Muscle layer of duodenum (tissue), 2 donors: Measurements from ENCODE around the gene WDR45B.

Experiments used
- H3K27ac ChIP-seq: one replicate; pipeline ENCODE4 v1.7.0; 2013; ENCODE audit warnings: mild to moderate bottlenecking, low read length
- H3K27me3 ChIP-seq: one replicate; pipeline ENCODE4 v1.7.0; 2013; ENCODE audit warnings: low read depth, mild to moderate bottlenecking, control low read depth, low read length
- H3K36me3 ChIP-seq, 2 donors: one replicate each; pipeline ENCODE4 v1.7.0; 2013; ENCODE audit warnings: low read length in 2 of 2, control low read depth in 1 of 2, mild to moderate bottlenecking in 1 of 2; ENCODE audit not compliant: insufficient read depth in 2 of 2, control insufficient read depth in 1 of 2
- H3K4me1 ChIP-seq, 2 donors: one replicate each; pipeline ENCODE4 v1.7.0; 2013; ENCODE audit warnings: low read length in 2 of 2, mild to moderate bottlenecking in 2 of 2, control low read depth in 1 of 2, moderate library complexity in 1 of 2; ENCODE audit not compliant: insufficient read depth in 2 of 2, control insufficient read depth in 1 of 2
- H3K4me3 ChIP-seq, 2 donors: one replicate each; pipeline ENCODE4 v1.7.0; 2013; ENCODE audit warnings: low read length in 2 of 2, low read depth in 1 of 2, mild to moderate bottlenecking in 1 of 2
- H3K9me3 ChIP-seq, 2 donors: one replicate each; pipeline ENCODE4 v1.7.0; 2013; ENCODE audit warnings: low read length in 2 of 2, control low read depth in 1 of 2, mild to moderate bottlenecking in 1 of 2; ENCODE audit not compliant: control insufficient read depth in 1 of 2
- donor health status: healthy.

WDR45B gene

DNA sequence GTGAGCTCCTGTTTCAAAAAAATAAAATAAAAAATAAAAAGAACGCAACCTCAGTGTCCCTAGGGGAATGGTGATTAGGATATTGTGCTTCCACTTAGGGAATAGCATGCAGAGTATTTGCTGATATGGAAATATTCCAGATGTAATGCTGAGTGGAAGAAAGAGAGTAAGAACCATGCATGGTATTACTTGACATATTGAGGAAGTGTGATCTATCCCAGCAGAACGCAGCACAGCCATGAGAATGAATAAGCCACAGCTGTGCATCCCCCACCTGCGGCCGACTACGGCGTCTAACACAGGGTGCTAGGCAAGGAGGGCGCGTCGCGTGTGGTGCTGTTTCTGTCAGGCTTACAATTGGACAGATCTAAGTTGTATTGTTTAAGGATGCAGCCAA lies 79.2 kb downstream of the WDR45B start:
- Histone ChIP-seq H3K4me3 (no peak overlapping the region), H3K27ac (no peak overlapping the region), H3K4me1 (peaks cover 0 to 26% of the 10 kb centered on the region in 2 donors), H3K9me3 (no peaks in the 10 kb centered on the region), H3K36me3 (peaks cover 23 to 52% of the 10 kb centered on the region in 2 donors), H3K27me3 (no peaks in the 10 kb centered on the region)

DNA sequence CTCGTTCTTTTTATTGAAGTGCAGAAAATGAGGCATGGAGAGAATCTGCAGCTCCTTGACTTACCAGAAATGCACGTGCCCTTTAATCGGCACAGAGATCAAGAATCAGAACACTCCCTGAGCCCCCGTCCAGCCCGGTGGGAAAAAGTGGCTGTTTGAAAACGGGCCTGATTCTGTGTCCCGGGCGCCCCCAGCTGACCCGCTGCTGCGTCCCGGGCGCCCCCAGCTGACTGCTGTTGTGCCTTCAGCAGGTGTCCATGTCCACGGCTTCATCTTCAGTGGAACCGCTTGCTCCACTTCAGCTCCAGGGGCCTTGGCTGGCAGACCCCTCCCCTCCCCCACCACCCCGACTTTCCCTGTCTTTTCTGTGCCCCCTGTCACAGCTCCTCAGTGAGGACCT lies 81.0 kb downstream of the WDR45B start:
- H3K4me1 ChIP-seq = peaks cover 0 to 26% of the 10 kb centered on the region in 2 donors
- no peaks in the 10 kb centered on the region for H3K27me3 ChIP-seq
- no peak overlapping the region for H3K4me3 ChIP-seq
- no peak overlapping the region for H3K27ac ChIP-seq
- peaks cover 15 to 37% of the 10 kb centered on the region in 2 donors for H3K36me3 ChIP-seq
- H3K9me3 ChIP-seq = no peaks in the 10 kb centered on the region

DNA sequence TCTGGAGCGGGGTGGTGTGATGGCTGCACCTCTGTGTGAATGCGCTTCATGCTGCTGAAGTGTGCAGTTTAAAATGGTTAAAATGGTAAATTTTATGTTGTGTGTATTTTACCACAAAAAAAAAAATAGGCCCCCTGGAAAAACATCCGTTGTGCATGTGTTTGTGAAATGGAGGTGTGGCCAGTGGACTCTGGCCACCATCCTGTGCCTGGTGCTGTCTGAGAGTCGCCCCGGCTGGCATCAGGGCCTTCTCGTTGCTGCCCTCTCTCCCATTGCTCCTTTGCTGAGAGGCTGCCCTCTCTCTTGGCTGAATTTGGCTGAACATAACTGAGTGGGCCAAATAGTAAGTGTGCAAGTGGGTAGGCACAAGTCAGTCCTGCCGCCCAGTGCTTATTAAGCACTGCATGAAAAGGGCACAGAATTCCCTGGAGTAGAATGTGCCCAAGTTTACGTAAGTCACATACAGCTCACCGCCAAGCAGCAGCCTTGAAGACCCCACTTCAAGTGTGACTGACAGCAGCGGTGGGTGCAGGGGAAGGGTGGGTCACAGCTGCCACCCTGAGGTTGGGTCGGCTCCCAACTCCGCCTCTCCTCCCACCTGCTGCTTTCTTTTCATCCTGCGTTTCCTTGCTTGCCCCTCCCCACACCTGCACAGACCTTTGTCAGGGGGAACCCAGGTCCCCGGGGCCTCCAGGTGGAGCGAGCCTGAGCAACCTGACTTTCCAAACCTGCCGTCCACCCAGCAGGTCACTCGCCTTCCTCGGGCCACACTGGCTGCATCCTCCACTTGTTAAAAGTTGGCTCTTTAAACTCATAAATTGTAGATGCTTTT lies 81.9 kb downstream of the WDR45B start:
- Histone ChIP-seq H3K4me1 (peaks cover 0 to 32% of the 10 kb centered on the region in 2 donors), H3K9me3 (no peaks in the 10 kb centered on the region), H3K4me3 (no peak overlapping the region), H3K36me3 (peaks cover 6 to 29% of the 10 kb centered on the region in 2 donors), H3K27me3 (no peaks in the 10 kb centered on the region), H3K27ac (no peak overlapping the region)

DNA sequence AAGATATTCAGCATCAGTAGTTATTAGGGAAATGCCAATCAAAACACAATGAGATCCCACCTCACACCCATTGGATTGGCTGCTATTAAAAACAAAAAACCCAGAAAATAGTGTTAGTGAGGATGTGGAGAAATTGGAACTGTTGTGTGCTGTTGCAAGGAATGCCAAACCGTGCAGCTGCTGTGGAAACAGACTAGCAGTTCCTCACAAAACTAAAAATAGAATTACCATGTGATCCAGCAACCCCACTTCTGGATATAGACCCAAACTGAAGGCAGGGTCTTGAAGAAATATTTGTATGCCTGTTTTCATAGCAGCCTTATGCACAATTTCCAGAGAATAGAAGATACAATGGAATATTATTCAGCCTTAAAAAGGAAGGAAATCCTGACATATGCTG lies 82.7 kb downstream of the WDR45B start:
- H3K27me3 ChIP-seq = no peaks in the 10 kb centered on the region
- H3K36me3 ChIP-seq = peaks cover 6 to 24% of the 10 kb centered on the region in 2 donors
- peaks cover 0 to 37% of the 10 kb centered on the region in 2 donors for H3K4me1 ChIP-seq
- H3K27ac ChIP-seq = no peak overlapping the region
- H3K4me3 ChIP-seq = no peak overlapping the region
- no peaks in the 10 kb centered on the region for H3K9me3 ChIP-seq
